ENCODE measurements around the gene HIC2.
"Not testable (repeated sequence)": the region's sequence is repeated elsewhere in the genome, so short reads cannot be mapped to it uniquely, and the experiment has no call there.

Gene HIC2

DNA sequence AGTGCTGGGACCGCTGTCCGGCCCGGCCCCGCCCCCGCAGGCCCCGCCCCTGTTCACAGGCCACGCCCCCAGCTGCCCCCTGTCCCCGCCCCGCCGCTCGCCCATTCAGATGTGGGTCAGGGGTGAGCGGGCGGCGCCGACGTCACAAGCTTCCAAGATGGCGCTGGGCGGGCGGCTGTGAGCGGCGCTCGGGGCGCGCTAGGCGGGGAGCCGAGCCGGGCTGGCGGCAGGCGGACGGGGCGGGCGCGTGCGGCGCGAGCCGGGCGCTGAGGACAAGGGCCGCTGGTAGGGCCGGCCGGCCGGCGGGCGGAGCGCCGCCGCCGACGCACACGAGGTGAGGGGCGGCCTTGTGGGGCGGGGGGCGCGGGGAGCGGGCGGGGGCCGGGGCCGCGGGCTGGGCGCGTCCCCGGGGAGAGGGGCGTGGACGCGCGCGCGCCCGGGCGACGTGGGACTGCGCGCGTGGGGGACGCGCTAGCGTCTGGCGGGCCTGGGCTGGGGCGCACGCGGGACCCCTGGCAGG is at the start of gene HIC2:
Gene HIC2, plus strand, starts transcription at position 145 of the 520 bp plus-strand sequence. CDS start 25,461 bp downstream, outside the sequence.
- DNase-seq: not testable (repeated sequence)

DNA sequence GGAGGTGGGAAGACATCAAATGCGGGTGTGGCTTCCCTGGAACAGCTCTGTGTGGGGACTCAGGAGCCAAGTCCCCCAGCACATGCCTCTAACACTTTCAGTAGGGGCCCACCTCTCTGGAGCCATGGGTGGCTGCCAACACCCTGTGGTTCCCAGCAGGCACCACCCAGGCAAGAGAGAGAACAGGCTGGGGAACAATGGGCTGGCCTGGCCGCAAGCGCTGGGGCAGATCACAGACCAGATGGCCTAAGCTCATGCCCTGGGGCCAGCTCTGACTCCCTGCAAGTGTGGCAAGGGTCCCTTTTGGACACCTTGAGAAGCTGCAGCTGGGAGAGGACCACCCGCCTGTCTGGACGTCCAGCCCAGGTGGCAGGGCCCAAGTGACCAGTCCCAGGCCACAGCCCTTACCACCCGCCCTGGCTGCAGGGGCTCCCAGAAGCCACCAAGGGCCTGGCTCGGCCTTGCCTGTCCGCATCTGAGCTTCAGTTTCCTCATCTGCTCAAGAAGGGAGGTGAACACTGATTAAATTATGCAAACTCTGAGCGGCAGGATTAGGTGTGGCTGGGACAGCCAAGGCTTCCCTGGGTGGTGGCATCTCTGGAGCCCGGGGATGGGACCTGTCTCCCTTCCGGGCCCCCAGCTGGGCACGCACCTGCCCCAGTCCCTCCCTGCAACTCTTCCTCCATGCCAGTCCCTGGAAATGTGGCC is 48.4 kb upstream of the HIC2 start:
- DNase-seq: not testable (repeated sequence)

DNA sequence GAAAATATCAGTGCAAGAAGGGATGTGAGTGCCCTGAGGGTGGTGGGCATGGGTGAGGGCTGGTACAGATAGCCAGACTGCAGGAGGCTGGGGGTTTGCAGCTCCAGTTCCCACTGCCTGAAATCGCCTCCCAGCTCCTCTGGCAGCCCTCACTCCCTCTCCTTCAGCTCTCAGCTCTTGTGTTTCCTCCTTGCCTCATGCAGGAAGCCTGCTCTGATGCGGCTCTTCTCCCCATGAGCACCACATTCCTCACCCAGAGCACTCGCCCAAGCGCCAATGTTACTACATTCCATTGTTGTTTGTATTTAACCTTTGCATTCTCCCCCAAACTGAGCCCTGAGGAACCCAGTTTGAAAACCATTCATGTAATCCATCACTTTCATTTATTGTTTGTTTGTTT is 41.3 kb upstream of the HIC2 start:
- not testable (repeated sequence) for DNase-seq

GRCh38 chr22:21383701-21384467 is 33.3 kb upstream of the HIC2 start, which contains the start of gene RIMBP3B:
Gene RIMBP3B (plus strand): TSS chr22:21383751. CDS start chr22:21383859, 108 bp downstream.
- DNase-seq: not testable (repeated sequence)

GRCh38 chr22:21384468-21385357 is 32.5 kb upstream of the HIC2 start:
- DNase-seq: not testable (repeated sequence)

- not testable (repeated sequence) for DNase-seq
Observed at GRCh38 chr22:21389480-21389879, 27.7 kb upstream of the HIC2 start.

DNA sequence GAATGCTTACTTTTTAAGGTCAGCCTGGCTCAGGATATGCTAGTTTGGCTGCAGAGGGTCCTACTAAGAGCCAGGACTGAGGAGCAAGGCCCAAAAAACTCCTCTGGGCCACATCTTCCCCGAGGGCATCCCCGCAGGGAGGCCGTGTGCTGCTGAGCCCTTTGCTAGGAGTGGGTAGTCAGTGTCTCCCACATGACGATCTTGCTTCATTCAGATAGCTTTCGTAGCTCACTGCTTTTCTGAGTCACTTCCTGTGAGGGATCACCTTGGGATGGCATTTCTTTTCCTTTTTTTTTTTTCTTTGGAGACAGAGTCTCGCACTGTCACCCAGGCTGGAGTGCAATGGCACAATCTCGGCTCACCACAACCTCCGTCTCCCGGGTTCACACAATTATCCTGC is 27.2 kb upstream of the HIC2 start:
- DNase-seq: not testable (repeated sequence)

DNA sequence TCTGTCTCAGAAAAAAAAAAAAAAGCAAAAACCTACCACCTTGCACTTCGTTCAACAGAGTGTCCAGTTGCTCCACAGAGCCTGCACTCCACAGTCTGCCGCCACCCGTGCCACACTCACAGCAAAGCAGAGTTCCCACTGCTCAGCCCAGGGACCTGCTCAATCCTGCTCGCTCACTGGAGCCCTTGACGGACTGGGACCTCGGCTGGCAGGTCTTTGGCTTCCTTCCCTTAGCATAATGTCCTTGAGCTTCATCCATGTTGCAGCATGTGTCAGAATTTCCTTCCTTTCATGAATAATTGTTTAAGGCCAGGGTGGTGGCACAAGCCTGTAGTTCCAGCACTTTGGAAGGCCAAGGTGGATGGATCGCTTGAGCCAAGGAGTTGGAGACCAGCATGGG is 22.6 kb upstream of the HIC2 start:
- not testable (repeated sequence) for DNase-seq

DNA sequence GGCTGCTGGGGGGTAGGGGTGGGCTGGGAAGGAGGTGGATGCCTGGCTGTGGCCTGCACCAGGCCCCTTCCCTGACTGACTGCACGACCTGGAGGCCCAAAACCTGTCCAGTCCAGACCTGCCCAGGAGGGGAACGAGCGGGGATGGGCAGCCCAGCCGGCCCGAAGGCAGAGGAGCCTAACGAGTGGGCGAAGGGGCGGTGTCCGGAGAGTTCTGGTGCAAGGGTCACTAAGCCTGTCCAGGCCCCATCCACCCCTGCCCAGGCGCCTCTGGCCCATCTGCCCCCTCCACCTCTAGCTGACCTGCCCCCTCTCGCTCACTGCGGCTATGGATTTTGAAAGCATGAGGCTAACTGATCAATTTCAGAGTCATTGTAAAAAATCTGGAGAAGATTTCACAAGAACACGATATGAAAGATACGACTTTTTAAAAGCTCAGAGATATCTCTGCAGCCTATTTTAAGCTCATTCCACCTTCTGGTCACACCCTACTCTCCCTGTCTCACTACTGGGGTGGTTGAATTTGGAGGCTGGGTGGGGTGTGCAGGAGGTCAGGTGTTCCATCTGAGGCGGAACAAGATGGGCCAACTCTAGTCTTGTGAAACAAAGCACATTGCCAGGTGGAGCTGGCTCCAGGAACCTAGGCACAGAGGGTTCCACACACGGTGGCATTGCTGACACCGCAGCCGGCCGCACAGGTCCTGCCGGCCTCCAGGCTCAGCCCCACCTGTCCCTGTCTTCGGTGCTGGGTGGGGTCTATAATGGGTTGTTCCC is 15.8 kb upstream of the HIC2 start:
- not testable (repeated sequence) for DNase-seq

DNA sequence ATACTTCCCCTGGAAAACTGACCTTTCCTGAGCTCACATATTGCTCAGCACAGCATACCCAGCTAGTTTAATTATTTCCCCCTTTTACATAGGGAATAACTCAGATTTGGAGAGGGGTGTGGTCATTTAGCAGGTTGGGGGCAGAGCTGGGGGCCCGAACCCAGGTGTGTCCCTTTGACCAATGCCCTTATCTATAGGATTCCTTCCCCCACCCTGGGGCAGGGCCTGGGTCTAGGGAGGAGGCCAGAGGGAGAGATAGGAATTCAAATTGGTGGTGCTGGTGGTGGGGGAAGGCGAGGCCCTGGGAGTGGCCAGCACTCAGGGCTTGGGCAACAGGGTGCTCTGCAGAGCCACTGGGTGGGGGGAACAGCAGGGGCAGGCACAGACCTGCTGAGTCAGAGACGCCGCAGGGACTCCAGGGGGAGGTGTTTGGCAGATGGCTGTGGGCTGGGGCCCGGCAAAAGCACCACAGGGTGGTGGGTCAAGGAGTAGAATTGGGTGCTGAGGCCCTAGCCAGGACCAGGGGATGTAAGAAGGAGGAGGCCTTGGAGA is 14.3 kb upstream of the HIC2 start:
- not testable (repeated sequence) for DNase-seq

DNA sequence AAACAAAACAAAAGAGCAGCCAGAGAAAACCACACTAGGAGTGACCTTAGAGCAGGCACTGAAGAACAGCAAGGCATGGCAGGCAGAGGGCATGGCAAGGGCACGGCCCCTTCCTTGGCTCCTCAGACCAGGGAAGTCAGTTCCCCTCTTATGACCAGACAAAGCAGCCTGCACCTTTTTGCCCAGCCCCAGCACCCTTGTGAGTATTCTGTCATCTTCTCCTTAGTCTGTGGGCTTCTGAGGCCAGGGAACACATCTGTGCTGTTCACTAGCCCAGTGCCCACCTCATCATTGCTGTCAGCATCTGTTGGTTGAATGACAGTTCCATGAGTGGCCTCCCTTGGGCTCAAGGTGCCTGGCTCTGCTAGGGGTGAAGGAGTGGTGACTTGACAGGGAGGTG is 10.0 kb upstream of the HIC2 start:
- not testable (repeated sequence) for DNase-seq

DNA sequence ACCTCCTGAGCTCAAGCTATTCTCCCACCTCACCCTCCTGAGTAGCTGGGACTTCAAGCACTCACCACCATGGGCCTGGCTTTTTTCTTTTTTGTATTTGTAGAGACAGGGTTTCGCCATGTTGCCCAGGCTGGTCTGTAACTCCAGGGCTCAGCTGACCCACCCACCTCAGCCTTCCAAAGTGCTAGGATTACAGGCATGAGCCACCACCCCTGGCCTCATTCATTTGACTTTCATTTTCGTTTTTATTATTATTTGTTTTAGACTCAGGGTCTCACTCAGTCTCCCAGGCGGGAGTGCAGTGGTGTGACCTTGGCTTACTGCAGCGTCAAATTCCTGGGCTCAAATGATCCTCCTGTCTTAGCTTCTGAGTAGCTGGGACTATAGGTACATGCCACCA is 9.4 kb upstream of the HIC2 start:
- DNase-seq: not testable (repeated sequence)

DNA sequence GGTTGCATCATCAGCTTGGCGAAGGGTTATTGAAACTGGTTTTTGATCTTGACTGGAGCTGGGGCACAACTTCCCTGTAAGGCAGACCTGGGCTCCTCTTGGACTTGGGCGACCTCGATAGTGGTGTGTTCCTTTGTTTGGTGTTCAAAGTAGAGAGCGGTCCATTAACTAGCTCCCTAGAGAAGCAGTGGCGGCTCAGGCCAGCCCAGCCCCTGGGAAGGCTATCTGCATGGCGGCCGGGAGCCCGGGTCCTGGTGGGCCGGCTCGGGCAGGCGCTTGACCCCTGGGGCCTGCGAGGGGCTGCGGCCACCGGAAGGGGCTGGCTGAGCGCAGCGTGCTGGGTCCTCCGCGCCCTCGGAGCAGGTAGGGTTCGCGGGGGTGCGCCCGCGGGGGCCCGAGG is 796 bp upstream of the HIC2 start:
- not testable (repeated sequence) for DNase-seq

GRCh38 chr22:21417853-21418252 is 682 bp downstream of the HIC2 start:
- peak; percentile 1 for DNase-seq

DNA sequence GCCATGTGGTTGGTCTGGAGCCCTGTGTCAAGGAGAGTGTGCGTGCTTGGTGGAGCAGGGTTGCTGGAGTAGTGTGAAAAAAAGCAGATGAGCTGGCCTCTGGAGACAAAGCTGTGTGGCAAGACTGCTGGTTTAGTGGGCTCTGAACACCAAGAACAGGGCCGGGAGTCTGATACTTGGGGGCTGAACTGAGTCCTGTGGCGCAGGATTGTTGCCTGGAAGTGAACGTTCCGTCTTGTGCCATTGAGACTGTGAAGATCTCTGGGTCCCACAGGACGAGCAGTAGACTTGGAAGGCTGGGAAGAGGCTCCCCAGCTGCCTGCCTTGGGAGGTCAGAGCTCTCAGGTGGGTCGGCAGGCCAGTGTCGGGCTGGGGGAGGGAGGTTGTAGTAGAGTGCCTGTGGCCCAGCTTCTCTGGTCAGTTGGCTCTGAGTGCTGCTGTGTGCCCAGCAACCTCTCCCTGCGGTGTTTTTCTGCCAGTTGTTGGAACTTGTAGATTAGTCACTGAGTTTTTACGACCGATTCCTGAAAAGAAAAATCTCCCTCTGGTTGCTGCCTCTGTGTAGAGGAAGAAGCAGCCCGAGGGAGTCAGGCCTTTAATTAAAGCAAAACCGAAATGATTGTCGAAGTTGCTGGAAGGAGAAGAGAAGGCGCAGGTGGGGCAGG is 1.9 kb downstream of the HIC2 start:
- not testable (repeated sequence) for DNase-seq

GRCh38 chr22:21420180-21420763 is 3.1 kb downstream of the HIC2 start:
- not testable (repeated sequence) for DNase-seq

DNA sequence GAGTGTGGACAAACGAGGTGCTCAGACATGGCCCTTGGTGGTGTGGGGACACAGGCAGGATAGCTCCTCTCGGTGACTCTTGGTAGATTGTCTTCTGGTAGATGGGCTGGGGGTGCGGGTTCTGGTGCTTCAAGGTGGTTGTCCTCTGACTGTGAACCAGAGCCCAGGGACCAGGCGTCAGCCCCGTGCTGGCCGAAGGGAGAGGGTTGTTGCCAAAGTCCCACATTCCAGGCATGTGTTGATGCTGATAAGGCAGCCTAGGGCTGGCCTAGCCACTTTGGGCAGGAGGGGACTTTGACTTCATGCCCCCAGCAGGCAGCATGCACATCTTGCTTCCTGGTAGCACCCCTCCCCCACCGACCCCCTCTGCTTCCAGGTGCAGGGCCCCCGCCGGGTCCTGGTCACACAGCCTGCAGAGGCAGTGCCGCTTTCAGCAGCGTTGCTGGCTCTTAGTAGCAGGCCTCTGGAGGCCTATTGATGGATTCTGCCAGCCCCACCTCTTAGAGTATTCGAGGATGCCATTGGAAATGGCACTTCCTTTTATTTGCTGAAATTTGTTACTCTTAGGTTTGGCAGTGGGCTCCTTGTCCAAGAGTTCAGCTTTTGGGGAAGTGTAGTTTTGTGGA is 7.0 kb downstream of the HIC2 start:
- not testable (repeated sequence) for DNase-seq

DNA sequence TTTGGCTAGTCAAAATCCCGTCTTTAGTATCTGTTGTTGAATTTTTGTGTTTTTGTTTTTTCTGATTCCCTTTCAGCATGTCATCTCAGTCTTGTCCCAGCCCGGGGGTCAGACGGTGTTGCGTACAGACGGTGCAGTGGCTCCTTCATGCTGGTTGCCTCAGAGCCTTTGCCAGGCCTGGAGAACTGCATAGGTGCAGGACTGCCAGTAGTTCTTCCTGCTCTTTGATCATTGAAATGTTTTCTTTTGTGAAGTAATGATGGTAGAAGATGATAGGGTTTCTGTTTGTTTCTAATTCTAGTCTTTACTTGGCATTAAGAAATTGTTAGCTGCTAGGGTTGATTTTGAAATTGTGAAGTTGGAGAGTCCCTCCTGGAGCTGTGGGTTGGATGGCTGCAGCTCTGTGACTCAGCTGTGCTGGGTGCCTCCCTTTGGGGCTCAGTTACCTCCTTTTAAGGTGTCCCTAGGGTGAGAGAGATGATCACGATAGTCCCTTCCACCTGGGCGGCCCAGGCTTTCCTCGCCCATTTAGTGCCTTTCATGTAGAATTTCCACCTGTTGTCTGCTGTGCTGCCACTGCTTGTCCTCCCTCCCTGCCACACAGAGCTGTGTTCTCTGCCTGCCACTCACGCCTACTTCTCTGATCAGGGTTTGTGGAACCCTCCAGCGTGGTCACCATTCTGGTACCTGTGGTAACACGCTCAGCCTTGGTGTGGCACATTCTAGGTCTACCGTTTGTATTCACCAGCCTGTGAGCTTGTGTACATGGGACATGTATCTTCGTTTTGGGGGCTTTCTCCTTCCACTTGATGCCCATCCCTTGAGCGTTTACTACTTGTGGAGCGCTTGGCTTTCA is 17.4 kb downstream of the HIC2 start:
- DNase-seq: not testable (repeated sequence)
